ENCODE data around the gene BBC3.

GRCh38 chr19:47221080-47221841, 9.7 kb downstream of the BBC3 start:
- no peak for TF ChIP-seq POLR2A (IDR thresholded peaks at IDR 0.05; ENCODE audit: low read depth, low read length)
- TF ChIP-seq, protein P1, sequence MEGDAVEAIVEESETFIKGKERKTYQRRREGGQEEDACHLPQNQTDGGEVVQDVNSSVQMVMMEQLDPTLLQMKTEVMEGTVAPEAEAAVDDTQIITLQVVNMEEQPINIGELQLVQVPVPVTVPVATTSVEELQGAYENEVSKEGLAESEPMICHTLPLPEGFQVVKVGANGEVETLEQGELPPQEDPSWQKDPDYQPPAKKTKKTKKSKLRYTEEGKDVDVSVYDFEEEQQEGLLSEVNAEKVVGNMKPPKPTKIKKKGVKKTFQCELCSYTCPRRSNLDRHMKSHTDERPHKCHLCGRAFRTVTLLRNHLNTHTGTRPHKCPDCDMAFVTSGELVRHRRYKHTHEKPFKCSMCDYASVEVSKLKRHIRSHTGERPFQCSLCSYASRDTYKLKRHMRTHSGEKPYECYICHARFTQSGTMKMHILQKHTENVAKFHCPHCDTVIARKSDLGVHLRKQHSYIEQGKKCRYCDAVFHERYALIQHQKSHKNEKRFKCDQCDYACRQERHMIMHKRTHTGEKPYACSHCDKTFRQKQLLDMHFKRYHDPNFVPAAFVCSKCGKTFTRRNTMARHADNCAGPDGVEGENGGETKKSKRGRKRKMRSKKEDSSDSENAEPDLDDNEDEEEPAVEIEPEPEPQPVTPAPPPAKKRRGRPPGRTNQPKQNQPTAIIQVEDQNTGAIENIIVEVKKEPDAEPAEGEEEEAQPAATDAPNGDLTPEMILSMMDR (conservative IDR thresholded peaks at IDR 0.05; ENCODE audit: low read depth, low read length) = no peak
- no peak for TF ChIP-seq SMC3 (IDR thresholded peaks at IDR 0.05; ENCODE audit: low read depth, low read length)
- TF ChIP-seq NFE2L2 (IDR thresholded peaks at IDR 0.05; ENCODE audit: low read depth, low read length) = no peak
- TF ChIP-seq RAD21 (IDR thresholded peaks at IDR 0.05; ENCODE audit: low read length) = no peak
- TF ChIP-seq BHLHE40 (IDR thresholded peaks at IDR 0.05; ENCODE audit: low read depth, low read length) = no peak
- TF ChIP-seq, protein P2, sequence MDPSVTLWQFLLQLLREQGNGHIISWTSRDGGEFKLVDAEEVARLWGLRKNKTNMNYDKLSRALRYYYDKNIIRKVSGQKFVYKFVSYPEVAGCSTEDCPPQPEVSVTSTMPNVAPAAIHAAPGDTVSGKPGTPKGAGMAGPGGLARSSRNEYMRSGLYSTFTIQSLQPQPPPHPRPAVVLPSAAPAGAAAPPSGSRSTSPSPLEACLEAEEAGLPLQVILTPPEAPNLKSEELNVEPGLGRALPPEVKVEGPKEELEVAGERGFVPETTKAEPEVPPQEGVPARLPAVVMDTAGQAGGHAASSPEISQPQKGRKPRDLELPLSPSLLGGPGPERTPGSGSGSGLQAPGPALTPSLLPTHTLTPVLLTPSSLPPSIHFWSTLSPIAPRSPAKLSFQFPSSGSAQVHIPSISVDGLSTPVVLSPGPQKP (IDR thresholded peaks at IDR 0.05; ENCODE audit: borderline replicate concordance, low read depth, low read length) = no peak
